ENCODE measurements around the gene LCA5L. TPM values are rescaled to one million over a fixed set of nuclear protein-coding genes. Genes with fewer than 3 reads are reported as not detected.

Gene LCA5L
- total and polyA plus RNA-seq, 2 of the 13 experiments (the other 11 are each of a cell fraction or from before 2014, with no cell fraction given): 0.13 to 0.55 TPM

DNA sequence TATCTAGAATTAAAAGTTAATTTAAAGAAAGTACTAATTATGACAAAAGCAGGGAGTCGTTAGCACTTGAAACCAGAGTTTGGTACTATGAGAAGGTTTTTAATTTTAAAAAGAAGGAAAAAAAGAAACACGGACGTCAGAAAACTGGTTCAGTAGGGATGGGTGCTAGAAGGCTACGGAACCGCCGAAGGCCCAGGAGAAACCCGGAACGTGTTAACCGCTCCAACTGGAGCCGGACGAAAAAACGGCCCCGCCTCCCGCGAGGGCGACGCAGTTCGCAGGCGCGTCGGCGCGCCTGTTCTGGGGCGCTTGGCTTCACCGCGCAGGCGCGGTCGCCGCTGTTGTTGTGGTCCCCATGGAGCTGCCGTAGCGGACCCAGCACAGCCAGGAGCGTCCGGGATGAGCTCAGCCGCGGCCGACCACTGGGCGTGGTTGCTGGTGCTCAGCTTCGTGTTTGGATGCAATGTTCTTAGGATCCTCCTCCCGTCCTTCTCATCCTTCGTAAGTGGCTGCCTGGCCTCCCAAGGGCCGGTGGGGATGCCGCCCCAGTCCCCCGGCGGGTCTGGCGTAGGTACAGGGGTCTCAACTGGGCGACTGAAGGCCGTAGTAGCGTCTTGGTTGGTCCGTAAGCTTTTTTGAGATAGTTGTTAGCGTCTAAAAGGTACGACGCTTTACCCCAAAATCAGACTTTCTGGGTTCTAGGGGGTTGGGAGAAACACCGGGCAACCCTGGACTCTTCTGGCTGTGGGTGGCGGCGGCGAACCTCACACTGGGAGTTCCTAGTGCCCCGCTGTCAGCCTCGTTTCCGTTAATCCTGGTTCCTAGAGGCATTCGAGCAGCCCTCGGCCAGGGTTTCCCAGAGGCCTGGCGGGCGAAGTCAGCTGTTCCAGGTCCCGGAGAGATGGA, 65.3 kb downstream of the LCA5L start (continued):
- peak; percentile 87 for TF ChIP-seq PRDM15 (CRISPR knock-in tag; IDR thresholded peaks at IDR 0.05)
- peak; percentile 55 for TF ChIP-seq RFX3 (CRISPR knock-in tag; IDR thresholded peaks at IDR 0.05)
- peak; percentile 24; the same call in 1 of the 2 replicates for TF ChIP-seq ZSCAN9 (CRISPR knock-in tag; IDR thresholded peaks at IDR 0.05; ENCODE audit: borderline replicate concordance)
- no peak for TF ChIP-seq SMARCC2 (IDR thresholded peaks at IDR 0.05)
- TF ChIP-seq FOXA3 (CRISPR knock-in tag; IDR thresholded peaks at IDR 0.05): peak; percentile 19; the same call in 1 of the 2 replicates
- peak; percentile 50; the same call in 1 of the 2 replicates for TF ChIP-seq THAP11 (CRISPR knock-in tag; IDR thresholded peaks at IDR 0.05)
- peak; percentile 40; the same call in 1 of the 2 replicates for TF ChIP-seq SALL1 (CRISPR knock-in tag; IDR thresholded peaks at IDR 0.05)
- peak; percentile 66; the same call in 1 of the 2 replicates for TF ChIP-seq PHF21A (CRISPR knock-in tag; IDR thresholded peaks at IDR 0.05)
- no peak for TF ChIP-seq DMTF1 (CRISPR knock-in tag; IDR thresholded peaks at IDR 0.05)
- TF ChIP-seq KDM5B (CRISPR knock-in tag; IDR thresholded peaks at IDR 0.05; ENCODE audit: borderline replicate concordance): peak; percentile 59; the same call in 1 of the 2 replicates
- TF ChIP-seq KLF16 (CRISPR knock-in tag; IDR thresholded peaks at IDR 0.05): no peak
- no peak for TF ChIP-seq NBN (conservative IDR thresholded peaks at IDR 0.05)
- TF ChIP-seq GMEB1 (CRISPR knock-in tag; IDR thresholded peaks at IDR 0.05; ENCODE audit: borderline replicate concordance): peak; percentile 81; the same call in 1 of the 2 replicates
- TF ChIP-seq ZNF761 (CRISPR knock-in tag; conservative IDR thresholded peaks at IDR 0.05): no peak
- TF ChIP-seq, protein P1, sequence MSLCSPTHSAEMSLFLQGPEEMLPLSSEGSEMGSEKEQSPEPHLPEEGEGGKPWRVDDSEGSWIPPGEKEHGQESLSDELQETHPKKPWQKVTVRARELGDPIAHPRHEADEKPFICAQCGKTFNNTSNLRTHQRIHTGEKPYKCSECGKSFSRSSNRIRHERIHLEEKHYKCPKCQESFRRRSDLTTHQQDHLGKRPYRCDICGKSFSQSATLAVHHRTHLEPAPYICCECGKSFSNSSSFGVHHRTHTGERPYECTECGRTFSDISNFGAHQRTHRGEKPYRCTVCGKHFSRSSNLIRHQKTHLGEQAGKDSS (CRISPR knock-in tag; IDR thresholded peaks at IDR 0.05; ENCODE audit: borderline replicate concordance, low read depth): peak; percentile 37; the same call in 1 of the 2 replicates
- 0 out of 2 replicates have a peak, but pooled peaks have one; percentile 29 for TF ChIP-seq ZSCAN31 (CRISPR knock-in tag; IDR thresholded peaks at IDR 0.05; ENCODE audit: low read depth)
- no peak for TF ChIP-seq ZNF205 (CRISPR knock-in tag; IDR thresholded peaks at IDR 0.05)
- TF ChIP-seq SP5 (CRISPR knock-in tag; IDR thresholded peaks at IDR 0.05; ENCODE audit: borderline replicate concordance, low read depth): peak; percentile 32; the same call in 1 of the 2 replicates
- TF ChIP-seq POLR2A (IDR thresholded peaks at IDR 0.05; ENCODE audit: insufficient read depth in 1 of 2, low read depth in 2 of 2, low read length in 2 of 2): peak in 1 of 2 experiments; percentile 69; a peak in 2 of 4 replicates
- TF ChIP-seq KMT2A (CRISPR knock-in tag; IDR thresholded peaks at IDR 0.05): peak; percentile 56; the same call in 1 of the 2 replicates
- TF ChIP-seq ZNF543 (CRISPR knock-in tag; IDR thresholded peaks at IDR 0.05): no peak
- TF ChIP-seq ZNF879 (CRISPR knock-in tag; IDR thresholded peaks at IDR 0.05): no peak
